ENCODE data around the gene YES1. TPM values are rescaled to one million over a fixed set of nuclear protein-coding genes. Genes with fewer than 3 reads are reported as not detected.

The YES1 gene
- total RNA-seq, 1 donor from 2014 or later = 56.0 TPM

- H3K4me1 ChIP-seq = no peaks in the 10 kb centered on the region
- no peak overlapping the region for H3K27ac ChIP-seq
- peaks cover 3% of the 10 kb centered on the region for H3K27me3 ChIP-seq
- no peaks in the 10 kb centered on the region for H3K36me3 ChIP-seq
- TF ChIP-seq CTCF (IDR thresholded peaks at IDR 0.05) = no peak
- no peaks in the 10 kb centered on the region for H3K9me3 ChIP-seq
- DNase-seq = no peak
- intact Hi-C loops (cut with DNase I) = no loop called here
- H3K4me3 ChIP-seq = no peak overlapping the region
- no peak for ATAC-seq
These were observed 8.6 kb upstream of the YES1 start for GRCh38 chr18:820591-821165.

DNA sequence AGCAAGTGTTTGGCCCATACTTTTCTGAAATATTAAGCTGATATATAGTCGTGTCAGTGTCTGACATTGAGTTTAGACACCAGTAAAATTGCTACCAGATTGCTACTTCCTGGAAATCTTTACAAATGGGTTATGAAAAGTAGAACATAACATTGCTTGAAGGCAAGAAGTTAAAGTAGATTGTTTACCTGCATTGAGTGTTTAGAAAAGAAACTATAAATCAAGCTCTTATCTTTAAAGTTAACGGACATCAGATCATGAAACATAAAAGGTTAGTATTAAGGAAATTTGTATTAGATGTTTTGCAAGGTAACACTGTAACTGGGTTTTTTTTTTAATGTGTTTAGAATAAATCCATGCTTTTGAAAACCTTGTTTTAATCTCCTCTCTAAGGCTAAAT lies 4.8 kb upstream of the YES1 start:
- intact Hi-C loops (cut with DNase I) = no loop called here
- no peak overlapping the region for H3K4me3 ChIP-seq
- TF ChIP-seq CTCF (IDR thresholded peaks at IDR 0.05) = no peak
- no peaks in the 10 kb centered on the region for H3K36me3 ChIP-seq
- DNase-seq (no peak), ATAC-seq (no peak)
- peaks cover 4% of the 10 kb centered on the region for H3K4me1 ChIP-seq
- peaks cover 3% of the 10 kb centered on the region for H3K27me3 ChIP-seq
- H3K9me3 ChIP-seq = no peaks in the 10 kb centered on the region
- no peak overlapping the region for H3K27ac ChIP-seq

DNA sequence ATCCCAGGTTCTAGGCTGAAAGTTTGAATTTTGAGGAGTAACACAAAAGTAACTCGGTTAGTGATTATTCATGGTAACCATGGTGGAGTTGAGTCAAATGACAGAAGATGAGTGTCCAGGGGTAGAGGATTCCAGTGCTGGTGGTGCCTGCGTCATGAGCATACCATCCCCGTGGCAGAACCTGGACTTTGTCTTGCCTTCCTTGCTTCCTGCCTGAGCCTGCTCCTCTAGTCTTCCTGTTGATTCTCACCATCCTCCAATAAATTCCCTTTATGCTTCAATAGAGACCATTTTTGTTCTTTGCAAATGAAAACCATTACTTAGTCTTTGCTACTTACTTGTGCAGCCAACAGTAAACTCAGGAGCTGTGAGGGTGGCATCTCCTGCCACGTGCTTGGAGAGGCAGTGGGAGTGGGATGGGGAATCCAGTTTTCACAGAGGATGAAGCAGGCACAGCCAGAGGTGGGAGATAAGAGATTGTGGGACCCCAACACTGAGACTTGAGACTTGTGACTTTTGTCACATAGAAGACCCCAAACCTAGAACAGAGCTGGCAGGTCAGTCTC lies 4.1 kb upstream of the YES1 start:
- H3K27me3 ChIP-seq = no peaks in the 10 kb centered on the region
- no peaks in the 10 kb centered on the region for H3K36me3 ChIP-seq
- no peaks in the 10 kb centered on the region for H3K9me3 ChIP-seq
- ATAC-seq (no peak), DNase-seq (no peak)
- no peak for TF ChIP-seq CTCF (IDR thresholded peaks at IDR 0.05)
- no peak overlapping the region for H3K27ac ChIP-seq
- H3K4me3 ChIP-seq = no peak overlapping the region
- intact Hi-C loops (cut with DNase I) = no loop called here
- H3K4me1 ChIP-seq = peaks cover 5% of the 10 kb centered on the region

- Histone ChIP-seq H3K27me3 (no peaks in the 10 kb centered on the region), H3K9me3 (no peaks in the 10 kb centered on the region), H3K27ac (no peak overlapping the region), H3K4me3 (no peak overlapping the region), H3K4me1 (peaks cover 10% of the 10 kb centered on the region), H3K36me3 (no peaks in the 10 kb centered on the region)
- ATAC-seq = no peak
- intact Hi-C loops (cut with DNase I) = no loop called here
- DNase-seq = no peak
- TF ChIP-seq CTCF (IDR thresholded peaks at IDR 0.05) = no peak
These were observed 3.3 kb upstream of the YES1 start for GRCh38 chr18:815353-815752.

DNA sequence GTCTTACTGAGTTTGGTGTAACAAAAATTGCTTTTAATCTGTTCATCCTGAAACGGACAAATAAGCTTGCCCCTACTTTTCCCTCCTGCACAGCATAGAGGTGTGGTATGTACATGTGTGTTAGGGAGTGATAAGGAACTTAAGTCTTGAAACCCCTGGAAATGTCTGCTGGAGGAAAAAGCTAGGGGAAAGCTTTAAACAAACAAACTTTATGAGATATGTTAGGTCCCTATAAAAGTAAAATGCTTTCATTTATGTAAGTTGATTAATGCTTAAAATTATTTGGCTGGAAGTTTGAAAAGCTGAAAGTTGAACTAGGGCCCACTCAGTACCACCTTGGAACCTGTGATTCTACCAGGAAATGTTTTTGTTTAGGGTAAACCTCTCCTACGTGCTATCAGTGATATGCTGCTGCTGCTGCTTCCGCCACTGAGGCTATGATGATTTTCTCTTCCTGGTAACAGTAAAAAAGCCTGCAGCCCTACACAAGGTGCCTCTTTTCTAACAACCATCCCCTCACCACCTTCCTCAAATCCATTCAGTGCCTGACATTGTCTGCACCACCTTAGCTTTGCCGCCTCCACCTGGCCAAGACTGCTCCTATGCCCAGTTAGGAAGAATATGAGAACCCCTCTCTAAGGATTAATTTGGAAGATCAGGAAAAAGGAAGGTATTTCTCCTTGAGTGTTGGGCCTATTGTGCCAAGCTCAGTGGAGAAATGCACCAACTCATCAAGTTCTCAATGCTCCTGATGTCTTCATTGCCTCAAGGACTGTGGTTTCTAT lies 2.5 kb upstream of the YES1 start:
- no peak for TF ChIP-seq CTCF (IDR thresholded peaks at IDR 0.05)
- Histone ChIP-seq H3K27me3 (no peaks in the 10 kb centered on the region), H3K27ac (no peak overlapping the region), H3K4me3 (no peak overlapping the region), H3K9me3 (no peaks in the 10 kb centered on the region), H3K4me1 (peaks cover 10% of the 10 kb centered on the region), H3K36me3 (no peaks in the 10 kb centered on the region)
- DNase-seq = no peak
- intact Hi-C loops (cut with DNase I) = no loop called here
- no peak for ATAC-seq
